Activated T-cell treated with anti-CD3 and anti-CD28 coated beads, Interleukin-2, amount 50 U/mL, for 72 hours (primary cell): ENCODE data around the gene RAB10. TPM values are rescaled to one million over a fixed set of nuclear protein-coding genes. Genes with fewer than 3 reads are reported as not detected.
A peak's percentile ranks its signal among the peaks of the same experiment; 100 is the strongest.
"Not testable (repeated sequence)": the region's sequence is repeated elsewhere in the genome, so short reads cannot be mapped to it uniquely, and the experiment has no call there.

Experiments
- ATAC-seq, 2 donors: fragments of 150-1000 bp; cut with Tn5 transposase; replicated peaks in 1 of 2; 2 replicates each; pipeline ENCODE4 v1.10.0; 2021; ENCODE audit warnings: moderate library complexity in 2 of 2, mild to moderate bottlenecking in 1 of 2
- DNase-seq, 2 donors: peaks; one replicate each; pipeline ENCODE4 v3.0.0; 2021 to 2022; ENCODE audit warnings: mixed read lengths in 1 of 2
- H3K27ac Mint-ChIP-seq: one replicate; pipeline ENCODE4 v1.8.0; 2022; ENCODE audit warnings: mild to moderate bottlenecking, moderate library complexity, mixed read lengths
- H3K27me3 Mint-ChIP-seq: one replicate; pipeline ENCODE4 v1.8.0; 2022; ENCODE audit warnings: low read depth, mixed read lengths
- H3K36me3 Mint-ChIP-seq, 2 donors: one replicate each; pipeline ENCODE4 v1.8.0; 2022; ENCODE audit warnings: mixed read lengths in 2 of 2, mild to moderate bottlenecking in 1 of 2; ENCODE audit not compliant: insufficient read depth in 2 of 2
- H3K4me1 Mint-ChIP-seq: one replicate; pipeline ENCODE4 v1.8.0; 2022; ENCODE audit warnings: low read depth, mixed read lengths
- H3K4me3 Mint-ChIP-seq, 2 donors: one replicate each; pipeline ENCODE4 v1.8.0; 2022; ENCODE audit warnings: mild to moderate bottlenecking in 2 of 2, mixed read lengths in 2 of 2, moderate library complexity in 2 of 2
- H3K9me3 Mint-ChIP-seq, 2 donors: one replicate each; pipeline ENCODE4 v1.8.0; 2022; ENCODE audit warnings: mixed read lengths in 2 of 2
- total RNA-seq, 2 donors: library from RNA; stranded (reverse); gene quantifications; one replicate each; pipeline ENCODE4 v1.2.3, GENCODE V29; 2022

RAB10 gene
- total RNA-seq, 2 donors from 2014 or later: 137 to 147 TPM

GRCh38 chr2:26074676-26075075, 40.8 kb downstream of the RAB10 start:
- Mint-ChIP-seq H3K27ac (peak overlapping the region; percentile 25), H3K9me3 (peaks cover 3 to 4% of the 10 kb centered on the region in 2 donors), H3K27me3 (no peaks in the 10 kb centered on the region), H3K4me3 (no peak overlapping the region), H3K4me1 (peaks cover 37% of the 10 kb centered on the region), H3K36me3 (peaks cover 8% of the 10 kb centered on the region in 2 donors)
- DNase-seq (no peak), ATAC-seq (no peak)

GRCh38 chr2:26075173-26075572, 41.3 kb downstream of the RAB10 start:
- H3K9me3 Mint-ChIP-seq: peaks cover 2 to 4% of the 10 kb centered on the region in 2 donors
- H3K4me3 Mint-ChIP-seq: no peak overlapping the region
- H3K36me3 Mint-ChIP-seq: peaks cover 6 to 12% of the 10 kb centered on the region in 2 donors
- peak overlapping the region; percentile 79 for H3K27ac Mint-ChIP-seq
- H3K4me1 Mint-ChIP-seq: peaks cover 32% of the 10 kb centered on the region
- ATAC-seq (no peak), DNase-seq (no peak)
- H3K27me3 Mint-ChIP-seq: no peaks in the 10 kb centered on the region

- Mint-ChIP-seq H3K4me1 (peaks cover 30% of the 10 kb centered on the region), H3K27ac (no peak overlapping the region)
Observed at GRCh38 chr2:26076001-26076587, 42.2 kb downstream of the RAB10 start.

GRCh38 chr2:26077291-26077690, 43.4 kb downstream of the RAB10 start:
- H3K27ac Mint-ChIP-seq: no peak overlapping the region
- H3K36me3 Mint-ChIP-seq: peaks cover 13 to 29% of the 10 kb centered on the region in 2 donors

More at GRCh38 chr2:26076001-26076587, 42.2 kb downstream of the RAB10 start:
- Mint-ChIP-seq H3K27me3 (no peaks in the 10 kb centered on the region), H3K9me3 (peaks cover 8% of the 10 kb centered on the region in 2 donors), H3K4me3 (no peak overlapping the region), H3K36me3 (peaks cover 10 to 21% of the 10 kb centered on the region in 2 donors)
- ATAC-seq (no peak), DNase-seq (no peak)

GRCh38 chr2:26078939-26079338, 45.1 kb downstream of the RAB10 start:
- no peak overlapping the region for H3K4me3 Mint-ChIP-seq
- no peak for ATAC-seq
- H3K27ac Mint-ChIP-seq: no peak overlapping the region
- peaks cover 29% of the 10 kb centered on the region for H3K4me1 Mint-ChIP-seq
- DNase-seq: no peak
- H3K36me3 Mint-ChIP-seq: peaks cover 15 to 29% of the 10 kb centered on the region in 2 donors
- no peaks in the 10 kb centered on the region for H3K27me3 Mint-ChIP-seq
- peaks cover 10% of the 10 kb centered on the region in 2 donors for H3K9me3 Mint-ChIP-seq

More at GRCh38 chr2:26077291-26077690, 43.4 kb downstream of the RAB10 start:
- H3K4me3 Mint-ChIP-seq: no peak overlapping the region
- ATAC-seq (no peak), DNase-seq (no peak)
- H3K4me1 Mint-ChIP-seq: peaks cover 30% of the 10 kb centered on the region
- peaks cover 10% of the 10 kb centered on the region in 2 donors for H3K9me3 Mint-ChIP-seq
- H3K27me3 Mint-ChIP-seq: no peaks in the 10 kb centered on the region

- Mint-ChIP-seq H3K27me3 (no peaks in the 10 kb centered on the region), H3K4me3 (no peak overlapping the region), H3K9me3 (peaks cover 10% of the 10 kb centered on the region in 2 donors), H3K4me1 (peaks cover 30% of the 10 kb centered on the region), H3K36me3 (peaks cover 17 to 32% of the 10 kb centered on the region in 2 donors), H3K27ac (no peak overlapping the region)
- ATAC-seq (no peak), DNase-seq (no peak)
Observed at GRCh38 chr2:26080356-26080755, 46.5 kb downstream of the RAB10 start.

GRCh38 chr2:26080925-26081324, 47.0 kb downstream of the RAB10 start:
- not testable (repeated sequence) for ATAC-seq, H3K27ac Mint-ChIP-seq, H3K9me3 Mint-ChIP-seq, H3K4me3 Mint-ChIP-seq, H3K27me3 Mint-ChIP-seq, DNase-seq
- H3K4me1 Mint-ChIP-seq: peaks cover 30% of the 10 kb centered on the region
- H3K36me3 Mint-ChIP-seq: peaks cover 17 to 32% of the 10 kb centered on the region in 2 donors

GRCh38 chr2:26081556-26081955, 47.7 kb downstream of the RAB10 start:
- H3K27ac Mint-ChIP-seq: no peak overlapping the region
- H3K27me3 Mint-ChIP-seq: no peaks in the 10 kb centered on the region
- H3K36me3 Mint-ChIP-seq: peaks cover 17 to 32% of the 10 kb centered on the region in 2 donors
- H3K4me3 Mint-ChIP-seq: no peak overlapping the region
- ATAC-seq (no peak), DNase-seq (no peak)
- peaks cover 10% of the 10 kb centered on the region in 2 donors for H3K9me3 Mint-ChIP-seq
- peaks cover 35% of the 10 kb centered on the region for H3K4me1 Mint-ChIP-seq

- peak; percentile 11 to 23 for DNase-seq
Observed at GRCh38 chr2:26086155-26086637, 52.3 kb downstream of the RAB10 start.

GRCh38 chr2:26086779-26087178, 52.9 kb downstream of the RAB10 start:
- Mint-ChIP-seq H3K4me3 (no peak overlapping the region), H3K27me3 (no peaks in the 10 kb centered on the region), H3K36me3 (peaks cover 4 to 9% of the 10 kb centered on the region in 2 donors), H3K9me3 (no peaks in the 10 kb centered on the region), H3K4me1 (peaks cover 44% of the 10 kb centered on the region), H3K27ac (no peak overlapping the region)
- DNase-seq (no peak), ATAC-seq (no peak)

More at GRCh38 chr2:26086155-26086637, 52.3 kb downstream of the RAB10 start:
- Mint-ChIP-seq H3K36me3 (peaks cover 6 to 13% of the 10 kb centered on the region in 2 donors), H3K9me3 (peaks cover 1% of the 10 kb centered on the region in 2 donors), H3K27ac (peak overlapping the region; percentile 43), H3K4me3 (peak overlapping the region; percentile 36 to 48), H3K4me1 (peaks cover 38% of the 10 kb centered on the region), H3K27me3 (no peaks in the 10 kb centered on the region)
- ATAC-seq: peak; percentile 87 to 92

- ATAC-seq (peak; percentile 42 to 45), DNase-seq (peak; percentile 15 to 18)
- Mint-ChIP-seq H3K27ac (no peak overlapping the region), H3K4me3 (no peak overlapping the region), H3K4me1 (peaks cover 44% of the 10 kb centered on the region), H3K36me3 (peaks cover 3 to 6% of the 10 kb centered on the region in 2 donors), H3K27me3 (no peaks in the 10 kb centered on the region), H3K9me3 (no peaks in the 10 kb centered on the region)
Observed at GRCh38 chr2:26088038-26088643, 54.3 kb downstream of the RAB10 start.

- peaks cover 38% of the 10 kb centered on the region for H3K4me1 Mint-ChIP-seq
- not testable (repeated sequence) for DNase-seq, H3K4me3 Mint-ChIP-seq, H3K27ac Mint-ChIP-seq, H3K9me3 Mint-ChIP-seq, H3K27me3 Mint-ChIP-seq, ATAC-seq
- H3K36me3 Mint-ChIP-seq: peaks cover 2 to 11% of the 10 kb centered on the region in 2 donors
Observed at GRCh38 chr2:26088931-26089330, 55.0 kb downstream of the RAB10 start.

- no peak for ATAC-seq
- DNase-seq: no peak
- Mint-ChIP-seq H3K4me1 (peaks cover 34% of the 10 kb centered on the region), H3K9me3 (no peaks in the 10 kb centered on the region), H3K36me3 (peaks cover 0 to 11% of the 10 kb centered on the region in 2 donors), H3K27ac (no peak overlapping the region), H3K4me3 (no peak overlapping the region), H3K27me3 (no peaks in the 10 kb centered on the region)
Observed at GRCh38 chr2:26089337-26089736, 55.5 kb downstream of the RAB10 start.
